ENCODE data around the gene SRSF8. TPM values are rescaled to one million over a fixed set of nuclear protein-coding genes. Genes with fewer than 3 reads are reported as not detected.

Gene SRSF8
- total RNA-seq, 1 experiment from 2014 or later, result 31.0 TPM

DNA sequence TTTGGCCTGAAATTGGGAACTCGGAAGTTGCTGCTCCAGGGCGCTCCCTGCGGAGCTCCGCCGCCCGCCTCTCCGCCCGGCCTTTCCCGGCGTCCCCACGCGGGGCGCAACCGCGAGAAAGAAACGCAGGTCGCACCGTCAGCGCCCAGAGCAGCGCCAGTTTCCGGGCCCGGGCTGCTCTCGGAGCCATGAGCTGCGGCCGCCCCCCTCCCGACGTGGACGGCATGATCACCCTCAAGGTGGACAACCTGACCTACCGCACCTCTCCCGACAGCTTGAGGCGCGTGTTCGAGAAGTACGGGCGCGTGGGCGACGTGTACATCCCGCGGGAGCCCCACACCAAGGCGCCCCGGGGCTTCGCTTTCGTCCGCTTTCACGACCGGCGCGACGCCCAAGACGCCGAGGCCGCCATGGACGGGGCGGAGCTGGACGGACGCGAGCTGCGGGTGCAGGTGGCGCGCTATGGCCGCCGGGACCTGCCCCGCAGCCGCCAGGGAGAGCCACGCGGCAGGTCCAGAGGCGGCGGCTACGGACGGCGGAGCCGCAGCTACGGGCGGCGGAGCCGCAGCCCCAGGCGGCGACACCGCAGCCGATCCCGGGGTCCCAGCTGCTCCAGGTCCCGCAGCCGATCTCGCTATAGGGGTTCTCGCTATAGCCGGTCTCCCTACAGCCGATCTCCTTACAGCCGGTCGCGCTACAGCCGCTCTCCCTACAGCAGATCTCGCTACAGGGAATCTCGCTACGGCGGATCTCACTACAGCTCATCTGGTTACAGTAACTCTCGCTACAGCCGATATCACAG is 521 bp downstream of the SRSF8 start (continued):
- TF ChIP-seq, protein P1, sequence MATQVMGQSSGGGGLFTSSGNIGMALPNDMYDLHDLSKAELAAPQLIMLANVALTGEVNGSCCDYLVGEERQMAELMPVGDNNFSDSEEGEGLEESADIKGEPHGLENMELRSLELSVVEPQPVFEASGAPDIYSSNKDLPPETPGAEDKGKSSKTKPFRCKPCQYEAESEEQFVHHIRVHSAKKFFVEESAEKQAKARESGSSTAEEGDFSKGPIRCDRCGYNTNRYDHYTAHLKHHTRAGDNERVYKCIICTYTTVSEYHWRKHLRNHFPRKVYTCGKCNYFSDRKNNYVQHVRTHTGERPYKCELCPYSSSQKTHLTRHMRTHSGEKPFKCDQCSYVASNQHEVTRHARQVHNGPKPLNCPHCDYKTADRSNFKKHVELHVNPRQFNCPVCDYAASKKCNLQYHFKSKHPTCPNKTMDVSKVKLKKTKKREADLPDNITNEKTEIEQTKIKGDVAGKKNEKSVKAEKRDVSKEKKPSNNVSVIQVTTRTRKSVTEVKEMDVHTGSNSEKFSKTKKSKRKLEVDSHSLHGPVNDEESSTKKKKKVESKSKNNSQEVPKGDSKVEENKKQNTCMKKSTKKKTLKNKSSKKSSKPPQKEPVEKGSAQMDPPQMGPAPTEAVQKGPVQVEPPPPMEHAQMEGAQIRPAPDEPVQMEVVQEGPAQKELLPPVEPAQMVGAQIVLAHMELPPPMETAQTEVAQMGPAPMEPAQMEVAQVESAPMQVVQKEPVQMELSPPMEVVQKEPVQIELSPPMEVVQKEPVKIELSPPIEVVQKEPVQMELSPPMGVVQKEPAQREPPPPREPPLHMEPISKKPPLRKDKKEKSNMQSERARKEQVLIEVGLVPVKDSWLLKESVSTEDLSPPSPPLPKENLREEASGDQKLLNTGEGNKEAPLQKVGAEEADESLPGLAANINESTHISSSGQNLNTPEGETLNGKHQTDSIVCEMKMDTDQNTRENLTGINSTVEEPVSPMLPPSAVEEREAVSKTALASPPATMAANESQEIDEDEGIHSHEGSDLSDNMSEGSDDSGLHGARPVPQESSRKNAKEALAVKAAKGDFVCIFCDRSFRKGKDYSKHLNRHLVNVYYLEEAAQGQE (IDR thresholded peaks at IDR 0.05; ENCODE audit: low read depth), result no peak
- TF ChIP-seq, protein P2, sequence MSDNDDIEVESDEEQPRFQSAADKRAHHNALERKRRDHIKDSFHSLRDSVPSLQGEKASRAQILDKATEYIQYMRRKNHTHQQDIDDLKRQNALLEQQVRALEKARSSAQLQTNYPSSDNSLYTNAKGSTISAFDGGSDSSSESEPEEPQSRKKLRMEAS (IDR thresholded peaks at IDR 0.05), result peak; percentile 75
- TF ChIP-seq CEBPB (IDR thresholded peaks at IDR 0.05; ENCODE audit: low read depth), result no peak; the same call in 1 of the 2 replicates

GRCh38 chr11:95067841-95068219 is 1.1 kb downstream of the SRSF8 start:
- TF ChIP-seq ELF1 (IDR thresholded peaks at IDR 0.05; ENCODE audit: borderline replicate concordance, low read depth) (no peak), RAD21 (IDR thresholded peaks at IDR 0.05; ENCODE audit: low read depth) (no peak), JUND (IDR thresholded peaks at IDR 0.05) (no peak), ZFX (IDR thresholded peaks at IDR 0.05) (no peak), ZBTB33 (IDR thresholded peaks at IDR 0.05; ENCODE audit: extremely low read depth, insufficient replicate concordance, low read length) (no peak), ZNF274 (IDR thresholded peaks at IDR 0.05; ENCODE audit: low read depth, low read length) (no peak), FOSL1 (IDR thresholded peaks at IDR 0.05; ENCODE audit: low read depth) (no peak), SRF (IDR thresholded peaks at IDR 0.05; ENCODE audit: low read depth) (no peak), TCF7L2 (IDR thresholded peaks at IDR 0.05; ENCODE audit: borderline replicate concordance, extremely low read depth, insufficient read depth, insufficient read length) (no peak), CBX3 (IDR thresholded peaks at IDR 0.05; ENCODE audit: low read depth) (no peak)
- no peak for DNase-seq (ENCODE audit: low read depth, low spot score)
- Histone ChIP-seq H3K79me2 (ENCODE audit: insufficient read depth, low read length) (peaks cover 26% of the 10 kb centered on the region), H3K4me2 (ENCODE audit: low read length) (peak overlapping the region; percentile 79), H3K4me3 (replicated peaks in 1 of 2; ENCODE audit: low read depth in 1 of 2, low read length in 2 of 2) (peak overlapping the region; percentile 69 to 84), H3K4me1 (ENCODE audit: control insufficient read depth in 1 of 2, insufficient read depth in 2 of 2, low read length in 2 of 2) (peaks cover 15 to 21% of the 10 kb centered on the region in 2 experiments), H3K27ac (ENCODE audit: low read depth, low read length) (peak overlapping the region; percentile 96), H2AFZ (ENCODE audit: low read depth, low read length, poor library complexity, severe bottlenecking) (no peak overlapping the region), H3K9me2 (ENCODE audit: insufficient read depth) (no peaks in the 10 kb centered on the region), H3K27me3 (ENCODE audit: insufficient read depth, low read length) (no peaks in the 10 kb centered on the region), H4K20me1 (ENCODE audit: insufficient read depth) (no peaks in the 10 kb centered on the region), H3K9me3 (ENCODE audit: control insufficient read depth in 1 of 2, insufficient read depth in 1 of 2, low read depth in 1 of 2, low read length in 2 of 2) (no peaks in the 10 kb centered on the region), H3K36me3 (ENCODE audit: control insufficient read depth in 1 of 2, insufficient read depth in 2 of 2, low read length in 2 of 2) (no peaks in the 10 kb centered on the region), H3K9ac (ENCODE audit: low read length) (peak overlapping the region; percentile 79)
- ChIA-PET CTCF (interaction anchor here (0.9 to 3.4 kb wide), 7 partner anchors 24 to 446 kb away, joined by 3 to 23 read pairs (median 4); partner anchors contain the start of gene ENDOD1), POLR2A (interaction anchor here (1.0 to 3.1 kb wide), 15 partner anchors 8 to 723 kb away, joined by 3 to 36 read pairs (median 4); partner anchors contain the start of genes CEP57 and ENDOD1), RAD21 (ENCODE audit: low non-redundant PET in 1 of 2, low total read pairs in 2 of 2, uncharacterized antibody in 2 of 2, unreplicated experiment in 2 of 2) (interaction anchor here (0.8 to 1.2 kb wide), 3 partner anchors 41 to 95 kb away, joined by 3 read pairs; partner anchors contain the start of genes CWC15 (in 1 of the 2) and KDM4D (in 1 of the 2))
- ATAC-seq, result peak; percentile 4; the same call in 1 of the 2 replicates
- intact Hi-C loops (cut with micrococcal nuclease), result loop anchor here (2.0 to 5.0 kb wide), 6 partner anchors 25 to 1359 kb away; partner anchors contain the start of gene FAM76B
- no TSS peak for BruUV-seq (replicated peaks)
